NCI-H2196 (cell line): ENCODE results near the gene SPNS2.
"Not testable (repeated sequence)": the region's sequence is repeated elsewhere in the genome, so short reads cannot be mapped to it uniquely, and the experiment has no call there.

Experiments
- DNase-seq: peaks from one replicate; lab custom pipeline; 2025; ENCODE audit not compliant: unreplicated experiment; lab: John Stamatoyannopoulos, UW

Gene SPNS2

DNA sequence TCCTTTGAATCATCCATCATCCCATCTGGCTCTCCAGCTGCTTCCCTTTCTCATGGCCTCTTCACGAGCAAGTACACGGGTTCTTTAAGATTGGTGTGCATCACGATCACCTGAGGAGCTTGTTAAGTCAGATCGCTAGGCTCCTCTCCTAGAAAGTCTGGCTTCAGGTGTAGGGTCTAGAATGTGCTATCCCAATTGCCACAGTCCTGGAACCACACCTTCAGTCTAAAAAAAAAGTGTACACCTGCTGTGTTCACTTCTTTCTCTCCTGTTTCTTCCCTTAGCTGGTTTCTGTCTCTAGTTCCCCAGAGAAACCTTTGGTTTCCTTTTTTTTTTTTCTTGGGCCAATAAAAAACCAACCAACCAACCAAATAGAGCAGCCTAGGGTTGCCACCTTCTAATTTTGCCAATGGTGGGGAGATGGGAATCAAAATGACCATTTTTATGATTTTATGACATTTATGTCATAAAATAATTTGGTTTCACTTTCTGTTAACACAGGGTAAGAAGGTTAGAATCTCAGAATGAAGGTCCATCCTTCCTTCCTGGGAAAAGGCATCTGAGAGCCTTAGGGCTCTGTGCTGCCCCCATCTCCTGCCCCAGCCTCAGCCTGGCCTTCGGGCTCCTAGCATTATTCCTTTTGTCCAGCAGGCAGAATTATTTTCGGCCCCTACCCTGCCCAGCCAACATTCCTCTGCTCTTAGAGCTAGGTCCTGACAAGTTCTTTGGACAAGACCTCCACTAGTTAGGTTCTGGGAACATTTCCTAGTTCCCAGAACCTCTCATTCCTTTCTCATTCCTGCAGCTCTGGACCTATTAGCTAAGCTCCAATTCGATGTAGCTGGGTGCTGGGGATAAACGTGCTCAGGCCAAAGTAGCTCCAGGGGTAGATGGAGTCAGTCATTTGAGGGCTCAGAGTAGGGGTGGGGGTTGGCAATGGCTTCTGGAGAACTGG lies 63.6 kb downstream of the SPNS2 start:
- no peak for DNase-seq

DNA sequence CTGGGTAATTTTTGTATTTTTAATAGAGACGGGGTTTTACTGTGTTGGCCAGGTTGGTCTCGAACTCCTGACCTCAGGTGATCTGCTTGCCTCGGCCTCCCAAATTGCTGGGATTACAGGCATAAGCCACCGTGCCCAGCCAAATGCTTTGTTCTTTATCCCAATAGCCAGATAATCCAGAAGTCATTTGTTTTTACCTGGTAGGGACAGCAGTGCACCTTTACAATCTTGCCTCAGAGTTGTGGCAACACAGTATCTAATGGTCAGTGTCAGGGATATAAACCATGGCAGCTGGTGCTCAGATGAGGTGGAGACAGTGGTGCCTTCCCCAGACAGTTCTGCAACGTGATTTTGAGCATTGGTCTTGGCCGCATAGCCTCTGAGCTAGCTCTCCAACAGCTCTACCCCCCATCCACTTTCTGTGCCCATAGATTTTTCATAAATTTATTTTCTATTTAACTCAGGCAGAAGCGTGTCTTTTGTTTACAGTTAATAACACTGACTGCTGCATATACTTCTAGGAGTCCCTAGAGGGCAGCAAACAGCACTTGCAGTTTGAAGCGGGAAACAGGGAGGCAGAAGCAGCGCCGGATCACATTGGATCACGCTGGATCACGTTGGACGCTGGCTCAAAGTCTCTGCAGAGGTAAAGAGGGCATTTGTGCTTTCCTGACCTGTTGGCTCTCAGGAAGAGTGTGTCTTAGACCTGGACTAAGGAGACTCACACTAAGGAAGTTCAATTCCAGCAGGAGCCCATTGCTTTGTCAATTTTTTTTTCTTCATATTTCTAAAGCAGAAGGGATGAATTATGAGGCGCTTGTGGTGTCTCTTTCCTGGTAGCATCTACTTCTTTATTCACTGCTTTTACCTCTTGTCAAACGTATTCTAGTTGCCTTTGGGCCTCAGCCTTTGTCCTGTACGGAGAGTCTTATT lies 66.8 kb downstream of the SPNS2 start:
- peak; percentile 70 for DNase-seq

DNA sequence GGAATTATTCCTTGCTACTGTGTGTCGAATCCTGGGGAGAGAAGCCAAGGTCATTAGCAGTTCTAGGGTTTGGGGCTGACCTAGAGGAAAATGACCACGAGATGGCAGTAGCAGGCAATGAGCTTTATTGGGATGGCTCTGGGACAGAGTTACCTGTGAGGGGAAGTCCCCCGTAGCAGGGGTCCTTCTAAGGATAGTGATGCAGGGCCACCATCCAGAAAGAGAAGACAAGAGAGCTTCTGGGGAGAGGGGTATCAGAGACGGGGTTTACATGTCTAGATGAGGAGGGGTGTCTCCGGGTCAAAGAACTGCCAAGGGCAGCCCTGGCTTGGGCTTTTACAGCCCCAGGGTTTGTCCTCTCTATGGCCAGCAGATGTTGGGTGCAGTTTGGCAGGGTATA lies 68.1 kb downstream of the SPNS2 start:
- DNase-seq, result peak; percentile 55

DNA sequence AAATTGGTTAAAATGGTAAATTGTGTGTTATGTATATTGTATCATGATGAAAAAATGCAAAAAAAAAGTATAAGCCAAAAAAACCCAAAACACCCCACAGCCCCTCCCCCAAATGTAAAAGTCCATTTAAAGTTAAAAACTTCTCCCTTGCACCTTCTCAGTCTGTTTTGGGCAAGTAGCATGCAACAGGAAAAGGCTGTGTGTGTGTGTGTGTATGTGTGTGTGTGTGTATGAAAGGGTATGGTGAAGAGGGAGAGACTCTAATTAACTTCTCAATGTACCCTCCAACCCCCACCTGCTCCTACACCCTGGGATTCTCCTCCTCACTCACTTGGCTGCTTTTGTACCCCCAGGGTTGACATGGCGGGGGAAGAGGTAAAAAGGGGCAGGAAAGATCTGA lies 70.9 kb downstream of the SPNS2 start:
- DNase-seq, result no peak

DNA sequence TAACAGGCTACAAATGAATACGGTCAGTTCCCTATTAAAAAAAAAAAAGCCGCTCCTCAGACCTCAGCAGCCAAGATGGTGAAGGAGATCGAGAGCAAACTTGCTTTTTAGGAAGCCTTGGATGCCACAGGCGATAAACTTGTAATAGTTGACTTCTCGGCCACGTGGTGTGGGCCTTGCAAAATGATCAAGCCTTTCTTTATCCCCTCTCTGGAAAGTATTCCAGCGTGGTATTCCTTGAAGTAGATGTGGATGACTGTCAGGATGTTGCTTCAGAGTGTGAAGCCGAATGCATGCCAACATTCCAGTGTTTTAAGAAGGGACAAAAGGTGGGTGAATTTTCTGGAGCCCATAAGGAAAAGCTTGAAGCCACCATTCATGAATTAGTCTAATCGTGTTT lies 73.5 kb downstream of the SPNS2 start:
- no peak for DNase-seq

DNA sequence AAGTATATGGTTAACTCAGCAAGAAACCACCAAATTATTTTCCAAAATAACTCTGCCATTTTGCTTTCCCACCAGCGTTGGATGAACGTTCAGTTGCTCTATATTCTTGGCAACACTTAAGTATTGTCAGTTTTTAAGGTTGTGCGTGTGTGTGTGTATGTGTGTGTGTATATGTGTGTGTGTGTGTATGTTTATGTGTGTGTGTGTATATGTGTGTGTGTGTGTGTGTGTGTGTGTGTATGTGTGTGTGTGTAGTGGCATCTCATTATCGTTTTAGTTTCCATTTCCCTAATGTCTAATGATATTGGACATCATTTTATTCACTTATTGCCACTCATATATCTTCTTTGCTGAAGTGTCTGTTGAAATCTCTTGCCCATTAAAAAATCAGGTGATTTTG lies 74.4 kb downstream of the SPNS2 start:
- DNase-seq, result no peak

DNA sequence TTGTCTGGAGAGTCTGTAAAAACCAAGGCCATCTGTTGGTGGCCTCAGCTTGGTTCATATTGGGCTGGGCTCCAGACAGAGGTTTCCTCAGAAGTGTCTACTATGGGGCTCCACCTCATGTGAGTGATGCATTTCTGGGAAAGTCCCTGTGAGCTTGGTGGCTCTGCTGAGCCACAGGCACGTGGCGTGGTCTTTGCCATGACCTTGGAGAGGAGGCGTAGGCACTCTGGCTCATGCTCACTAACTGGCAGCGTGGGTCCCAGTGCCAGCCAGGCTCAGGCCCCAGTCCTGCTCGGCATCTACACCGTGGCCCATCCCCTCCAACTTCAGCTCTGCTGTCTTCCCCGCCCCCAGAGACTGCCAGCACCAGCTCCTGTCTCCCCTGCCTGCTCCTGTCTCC lies 75.0 kb downstream of the SPNS2 start:
- no peak for DNase-seq

DNA sequence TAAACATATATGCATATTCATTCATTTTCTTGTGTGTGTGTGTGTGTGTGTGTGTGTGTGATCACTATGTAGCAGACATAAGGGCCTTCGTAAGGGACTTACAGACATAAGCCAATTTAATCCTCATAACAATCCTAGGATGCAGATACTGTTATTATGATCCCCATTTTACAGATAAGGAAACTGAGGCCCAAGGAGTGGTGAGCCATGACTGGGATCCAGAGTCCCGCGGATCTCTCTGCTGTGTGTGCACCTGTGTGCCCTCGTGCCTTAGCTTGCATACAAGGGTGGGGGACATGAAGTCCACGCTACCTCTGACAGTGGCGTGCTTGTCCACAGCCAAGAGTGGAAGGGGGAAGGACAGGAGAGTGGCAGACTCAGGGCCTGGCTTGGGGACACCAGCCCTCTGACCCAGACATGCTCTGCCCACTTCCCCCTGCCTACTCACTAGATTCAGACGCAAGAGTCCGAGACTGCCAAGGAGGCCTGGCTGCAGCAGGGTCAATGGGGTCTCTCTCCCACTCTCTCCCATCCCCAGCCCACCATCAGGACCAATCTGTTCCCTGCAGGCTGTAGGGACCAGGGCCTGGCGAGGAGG lies 75.9 kb downstream of the SPNS2 start:
- no peak for DNase-seq

DNA sequence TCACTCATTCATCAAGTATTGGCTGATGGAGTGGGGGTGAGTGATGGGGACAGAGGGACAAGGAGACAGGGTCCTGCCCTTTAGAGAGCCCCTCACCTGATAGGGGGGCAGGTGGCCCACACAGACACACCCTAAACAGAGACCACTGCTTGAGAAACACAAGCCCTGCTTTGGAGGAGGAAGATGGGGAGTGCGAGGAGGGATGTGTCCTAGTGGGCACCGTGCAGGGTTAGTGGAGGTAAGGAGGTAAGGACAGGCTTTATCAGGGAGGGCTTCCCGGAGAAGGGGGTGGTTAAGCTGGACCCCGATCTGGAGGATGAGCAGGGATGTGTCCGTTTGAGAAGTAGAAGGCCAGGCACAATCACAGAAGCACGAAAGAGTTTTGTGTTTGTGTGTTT lies 77.5 kb downstream of the SPNS2 start:
- no peak for DNase-seq

DNA sequence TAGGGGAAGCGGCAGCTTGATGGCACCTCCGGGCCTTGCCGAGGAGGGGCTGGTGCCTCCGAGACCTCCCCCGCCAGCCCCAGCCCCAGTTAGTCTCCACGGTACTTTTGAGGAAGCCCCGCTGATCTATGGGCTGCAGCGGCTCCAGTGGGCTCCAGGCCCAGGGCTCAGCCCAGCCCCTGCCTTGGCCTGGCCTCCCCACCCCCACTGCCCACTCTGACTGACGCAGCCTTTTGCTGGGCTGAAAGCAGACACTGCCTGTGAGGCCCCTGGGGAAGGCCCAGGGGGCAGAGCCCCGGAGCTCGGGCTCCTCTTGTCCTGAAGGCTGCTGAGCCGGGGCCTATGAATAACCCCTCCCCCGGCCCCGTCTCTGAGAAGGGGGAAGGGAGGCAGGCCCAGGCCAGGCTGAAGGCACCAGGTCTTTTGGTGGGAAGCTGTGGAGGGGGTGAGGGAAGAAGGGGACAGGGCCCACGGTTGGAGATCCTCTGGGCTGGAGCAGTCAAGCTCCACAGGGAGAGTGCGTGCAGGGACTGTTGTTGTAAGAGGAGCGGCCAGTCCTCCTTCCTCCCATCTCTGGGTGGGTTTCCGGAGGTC lies 78.1 kb downstream of the SPNS2 start:
- DNase-seq, result no peak

DNA sequence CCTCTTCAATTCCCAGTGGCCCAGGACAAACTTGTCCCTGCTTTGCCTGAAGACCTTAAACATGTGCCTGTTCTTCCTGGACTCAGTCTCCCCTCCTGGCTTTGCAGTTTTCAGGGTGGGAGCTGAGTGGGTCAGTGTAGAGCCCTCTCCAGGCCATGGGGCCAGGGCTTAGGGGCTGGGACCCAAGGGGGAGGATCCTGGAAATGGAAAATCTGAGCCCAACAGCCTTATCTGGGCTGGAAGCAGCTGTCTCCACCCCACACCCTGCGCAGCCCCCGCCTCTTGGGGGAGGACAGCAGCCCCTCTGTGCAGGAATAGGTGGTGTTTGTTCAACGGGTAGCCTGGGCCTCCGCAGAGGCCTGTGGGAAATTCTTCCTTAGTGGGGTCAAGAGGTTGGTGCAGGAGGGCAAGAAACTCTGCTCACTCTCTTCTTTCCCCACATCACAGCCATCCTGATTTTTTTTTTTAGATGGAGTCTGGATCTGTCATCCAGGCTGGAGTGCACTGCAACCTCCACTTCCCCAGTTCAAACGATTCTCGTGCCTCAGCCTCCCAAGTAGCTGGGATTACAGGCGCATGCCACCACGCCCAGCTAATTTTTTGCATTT lies 78.8 kb downstream of the SPNS2 start:
- no peak for DNase-seq

DNA sequence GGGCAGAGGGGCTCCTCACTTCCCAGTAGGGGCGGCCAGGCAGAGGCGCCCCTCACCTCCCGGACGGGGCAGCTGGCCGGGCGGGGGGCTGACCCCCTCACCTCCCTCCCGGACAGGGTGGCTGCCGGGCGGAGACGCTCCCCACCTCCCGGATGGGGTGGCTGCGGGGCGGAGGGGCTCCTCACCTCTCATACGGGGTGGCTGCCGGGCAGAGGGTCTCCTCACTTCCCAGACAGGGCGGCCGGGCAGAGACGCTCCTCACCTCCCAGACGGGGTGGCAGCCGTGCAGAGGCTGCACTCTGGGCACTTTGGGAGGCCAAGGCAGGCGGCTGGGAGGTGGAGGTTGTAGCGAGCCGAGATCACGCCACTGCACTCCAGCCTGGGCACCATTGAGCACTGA lies 79.7 kb downstream of the SPNS2 start:
- not testable (repeated sequence) for DNase-seq

DNA sequence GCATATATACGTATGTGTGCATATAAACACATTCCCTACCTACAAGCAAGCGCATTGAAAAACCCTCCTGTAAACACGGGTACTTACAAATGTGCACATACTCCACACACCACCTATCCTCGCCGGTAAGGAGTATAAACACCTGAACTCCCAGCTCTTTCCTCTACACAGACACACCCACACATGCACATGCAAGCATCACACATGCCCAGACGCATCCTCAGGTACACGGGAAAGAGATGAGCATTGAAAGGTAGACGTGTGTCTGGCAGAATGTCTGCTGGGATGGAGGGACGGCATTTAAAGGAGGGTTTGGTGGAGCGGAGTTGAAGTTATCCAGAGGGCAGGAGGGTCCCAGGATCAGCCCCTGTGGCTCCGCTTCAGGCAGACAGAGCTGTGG lies 81.0 kb downstream of the SPNS2 start:
- no peak for DNase-seq

DNA sequence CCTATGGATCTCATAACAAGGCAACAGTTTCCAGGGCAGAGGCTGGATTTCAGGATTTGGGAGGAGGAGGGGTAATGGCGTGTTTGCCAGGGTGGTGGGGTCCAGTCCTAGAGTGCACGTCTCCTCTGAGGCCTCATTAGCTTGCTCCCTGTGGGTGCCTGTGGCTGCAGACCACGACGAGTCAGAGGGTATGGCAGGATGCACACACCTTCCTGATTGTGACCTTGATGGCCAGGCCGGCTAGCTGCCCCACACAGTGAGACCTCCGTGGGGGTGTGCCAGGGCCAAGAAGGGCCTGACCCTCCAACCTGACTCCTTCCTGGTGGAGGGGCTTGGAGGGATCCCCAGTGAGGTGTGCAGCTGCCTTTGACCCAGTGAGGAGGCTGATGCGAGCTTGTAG lies 81.6 kb downstream of the SPNS2 start:
- no peak for DNase-seq

DNA sequence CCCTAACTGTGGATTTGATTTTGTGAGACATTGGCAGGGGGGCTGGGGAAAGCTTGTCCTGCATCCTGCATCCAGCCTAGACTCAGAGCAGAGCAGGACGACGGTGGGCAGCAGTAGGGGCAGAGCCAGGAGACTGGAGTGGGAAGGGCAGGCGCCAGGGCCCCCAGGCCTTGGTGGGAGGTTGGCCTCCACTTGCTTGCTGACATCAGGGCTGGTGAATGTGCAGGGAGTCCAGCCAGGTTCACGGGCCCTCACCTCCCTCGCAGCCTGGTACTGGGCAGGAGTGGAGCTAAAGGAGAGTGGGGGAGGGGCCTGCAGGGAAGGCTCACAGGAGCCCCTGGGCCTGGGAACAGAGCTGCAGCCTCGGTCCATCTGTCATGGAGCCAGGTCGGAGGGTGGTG lies 83.4 kb downstream of the SPNS2 start:
- no peak for DNase-seq

DNA sequence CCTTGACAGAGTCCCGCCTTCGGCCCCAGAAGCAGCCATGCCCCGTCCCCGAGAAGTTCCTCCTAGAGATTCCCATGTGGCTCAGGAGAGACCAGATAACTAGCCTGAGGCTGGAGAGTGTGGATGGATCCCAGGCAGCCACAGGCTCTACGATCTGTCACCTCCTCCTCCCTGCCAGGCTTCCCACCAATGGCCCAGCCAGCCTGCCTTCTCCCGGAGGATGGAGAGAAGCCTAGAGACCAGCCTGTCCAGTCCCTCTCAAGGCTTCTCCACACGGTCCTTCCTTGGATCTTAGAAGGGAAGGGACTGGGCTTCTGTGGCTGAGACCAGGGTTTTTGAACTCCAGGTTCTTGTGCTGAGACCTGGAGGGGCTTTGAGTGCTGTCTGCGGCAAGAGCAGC lies 84.0 kb downstream of the SPNS2 start:
- DNase-seq, result no peak

DNA sequence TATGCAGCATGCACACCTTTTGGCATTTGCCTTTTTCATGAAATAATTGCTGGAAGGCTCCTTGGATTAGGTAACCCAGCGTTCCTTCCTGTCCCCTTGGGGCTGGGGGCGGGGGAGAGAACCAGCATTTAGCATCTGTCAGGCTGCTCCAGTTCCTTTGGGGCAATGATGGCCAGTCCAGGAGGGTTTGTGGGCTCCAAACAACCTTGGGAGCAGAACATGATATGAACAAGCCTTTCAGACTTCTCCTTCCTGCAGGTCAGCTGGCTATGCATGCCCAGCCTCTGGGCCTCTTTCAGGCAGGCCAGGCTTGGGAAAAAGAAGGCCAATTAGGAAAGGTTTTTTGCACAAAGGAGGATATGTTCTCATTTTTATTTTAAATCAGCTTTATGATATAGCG lies 84.5 kb downstream of the SPNS2 start:
- no peak for DNase-seq

DNA sequence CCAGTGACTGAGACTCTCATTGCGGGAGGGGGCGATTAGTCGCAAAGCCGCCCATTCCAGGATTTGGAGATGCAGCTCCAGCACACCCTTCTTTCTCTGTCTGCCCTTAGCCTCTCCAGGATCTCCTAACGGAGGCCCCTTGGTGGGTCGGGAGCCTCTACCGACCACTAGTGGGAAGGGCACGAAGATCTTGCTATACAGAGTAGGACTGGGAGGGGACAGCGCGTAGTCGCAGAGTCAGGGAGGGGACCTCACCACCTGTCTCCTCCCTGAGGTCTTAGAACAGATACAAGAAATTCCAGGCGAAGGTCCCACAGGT lies 85.1 kb downstream of the SPNS2 start:
- no peak for DNase-seq

DNA sequence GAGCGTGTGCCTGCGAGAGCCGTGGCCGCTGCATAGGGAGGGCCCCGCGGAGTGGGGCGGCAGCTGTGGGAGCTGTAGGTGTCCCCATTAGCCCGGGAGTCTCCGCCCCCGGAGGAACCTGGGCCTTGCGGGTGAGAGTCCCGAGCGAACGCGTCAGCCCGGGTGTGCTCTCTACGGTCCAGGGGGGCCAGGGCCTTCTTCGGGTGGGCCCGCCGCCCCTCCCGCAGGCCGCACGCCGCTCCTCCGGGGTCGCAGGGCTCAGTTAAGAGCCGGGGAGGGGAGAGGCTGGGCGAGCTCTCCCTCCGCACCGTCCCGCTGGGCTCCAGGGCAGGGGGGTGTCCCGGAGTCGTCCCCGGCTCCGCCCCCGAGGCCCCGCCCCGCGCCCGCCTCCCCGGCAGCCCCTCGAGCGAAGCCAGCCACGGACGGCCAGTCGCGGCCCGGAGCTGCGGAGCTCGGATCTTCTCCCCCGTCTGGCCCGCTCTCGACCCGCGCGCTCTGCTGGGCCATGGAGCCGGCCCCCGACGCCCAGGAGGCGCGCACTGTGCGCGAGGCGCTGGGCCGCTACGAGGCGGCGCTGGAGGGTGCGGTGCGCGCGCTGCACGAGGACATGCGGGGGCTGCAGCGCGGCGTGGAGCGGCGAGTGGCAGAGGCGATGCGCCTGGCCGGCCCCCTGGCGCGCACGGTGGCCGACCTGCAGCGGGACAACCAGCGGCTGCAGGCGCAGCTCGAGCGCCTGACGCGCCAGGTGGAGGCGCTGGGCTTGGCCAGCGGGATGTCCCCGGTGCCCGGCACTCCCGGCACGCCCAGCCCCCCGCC lies 85.6 kb downstream of the SPNS2 start, which contains the start of gene SMTNL2:
SMTNL2 (plus strand) TSS at position 429 of the 816 bp plus-strand sequence; CDS start at position 506, 77 bp downstream.
- no peak for DNase-seq
